Pulmonary artery endothelial cell (primary cell): ENCODE data around the gene MAPK12. TPM values are rescaled to one million over a fixed set of nuclear protein-coding genes. Genes with fewer than 3 reads are reported as not detected.
"Not testable (repeated sequence)": the region's sequence is repeated elsewhere in the genome, so short reads cannot be mapped to it uniquely, and the experiment has no call there.

Experiments
- DNase-seq: peaks from one replicate; pipeline ENCODE4 v3.0.0-alpha.2; 2011; ENCODE audit warnings: low read depth, low spot score
- total RNA-seq: library from RNA; depleted of rRNA; stranded (reverse); fragments of >200 nt; gene quantifications from 2 replicates; pipeline ENCODE4 v1.2.3, GENCODE V29; 2014

The MAPK12 gene
- total RNA-seq, 1 donor from 2014 or later, result 54.2 TPM

DNA sequence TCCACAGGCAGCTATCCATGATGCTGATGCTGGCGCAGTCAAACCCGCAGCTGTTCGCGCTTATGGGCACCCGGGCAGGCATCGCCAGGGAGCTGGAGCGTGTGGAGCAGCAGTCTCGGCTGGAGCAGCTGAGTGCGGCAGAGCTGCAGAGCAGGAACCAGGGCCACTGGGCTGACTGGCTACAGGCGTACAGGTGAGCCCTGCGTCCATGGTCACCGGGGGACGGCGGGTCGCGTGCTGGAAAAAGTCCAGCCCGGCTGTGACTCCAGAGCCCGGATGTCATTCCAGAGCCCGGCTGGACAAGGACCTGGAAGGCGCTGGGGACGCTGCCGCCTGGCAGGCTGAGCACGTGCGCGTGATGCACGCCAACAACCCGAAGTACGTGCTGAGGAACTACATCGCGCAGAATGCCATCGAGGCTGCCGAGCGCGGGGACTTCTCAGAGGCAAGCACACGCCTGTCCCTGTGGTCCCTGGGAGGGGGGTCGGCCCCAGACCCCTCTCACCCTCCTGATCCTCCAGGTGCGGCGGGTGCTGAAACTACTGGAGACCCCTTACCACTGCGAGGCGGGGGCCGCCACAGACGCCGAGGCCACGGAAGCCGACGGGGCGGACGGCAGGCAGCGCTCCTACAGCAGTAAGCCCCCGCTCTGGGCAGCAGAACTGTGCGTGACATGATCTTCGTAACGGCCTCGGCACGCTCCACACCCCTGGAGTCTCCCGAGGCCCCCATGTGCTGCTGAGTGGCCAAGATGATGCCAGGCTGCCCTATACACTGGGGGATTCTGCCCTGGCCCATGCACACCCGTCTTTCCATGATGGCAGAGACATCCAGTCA lies 44.6 kb downstream of the MAPK12 start:
- DNase-seq, result no peak

DNA sequence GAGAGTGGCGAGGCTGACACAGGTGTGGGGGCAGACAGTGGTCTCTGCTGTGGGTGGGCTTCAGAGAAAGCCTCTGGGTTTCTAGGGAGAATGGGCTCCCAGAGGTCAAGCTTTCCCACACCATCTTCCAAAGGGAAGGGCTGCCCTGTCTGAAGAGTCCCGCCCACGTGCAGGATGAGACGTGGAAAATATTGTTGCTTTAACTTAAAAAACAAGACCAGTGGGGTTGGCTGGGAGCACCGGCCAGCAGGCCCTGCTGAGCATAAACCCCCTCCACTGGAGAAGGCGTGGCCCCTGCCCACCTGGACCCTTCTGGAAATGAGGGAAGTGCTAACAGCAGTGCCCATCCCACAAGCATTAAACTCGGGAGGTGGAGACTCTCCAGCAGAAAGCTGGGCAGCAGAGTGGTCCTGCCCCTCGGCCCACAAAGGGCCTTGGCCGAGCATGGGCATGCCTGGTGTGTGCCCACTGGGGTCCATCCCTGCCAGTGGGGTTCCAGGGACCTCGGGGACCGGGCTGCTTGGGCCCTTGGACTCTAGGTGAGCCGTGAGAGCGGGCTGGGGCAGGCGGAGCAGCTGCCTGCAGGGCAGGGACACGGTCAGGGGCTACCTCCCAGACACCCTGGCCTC lies 45.3 kb downstream of the MAPK12 start:
- DNase-seq, result no peak

DNA sequence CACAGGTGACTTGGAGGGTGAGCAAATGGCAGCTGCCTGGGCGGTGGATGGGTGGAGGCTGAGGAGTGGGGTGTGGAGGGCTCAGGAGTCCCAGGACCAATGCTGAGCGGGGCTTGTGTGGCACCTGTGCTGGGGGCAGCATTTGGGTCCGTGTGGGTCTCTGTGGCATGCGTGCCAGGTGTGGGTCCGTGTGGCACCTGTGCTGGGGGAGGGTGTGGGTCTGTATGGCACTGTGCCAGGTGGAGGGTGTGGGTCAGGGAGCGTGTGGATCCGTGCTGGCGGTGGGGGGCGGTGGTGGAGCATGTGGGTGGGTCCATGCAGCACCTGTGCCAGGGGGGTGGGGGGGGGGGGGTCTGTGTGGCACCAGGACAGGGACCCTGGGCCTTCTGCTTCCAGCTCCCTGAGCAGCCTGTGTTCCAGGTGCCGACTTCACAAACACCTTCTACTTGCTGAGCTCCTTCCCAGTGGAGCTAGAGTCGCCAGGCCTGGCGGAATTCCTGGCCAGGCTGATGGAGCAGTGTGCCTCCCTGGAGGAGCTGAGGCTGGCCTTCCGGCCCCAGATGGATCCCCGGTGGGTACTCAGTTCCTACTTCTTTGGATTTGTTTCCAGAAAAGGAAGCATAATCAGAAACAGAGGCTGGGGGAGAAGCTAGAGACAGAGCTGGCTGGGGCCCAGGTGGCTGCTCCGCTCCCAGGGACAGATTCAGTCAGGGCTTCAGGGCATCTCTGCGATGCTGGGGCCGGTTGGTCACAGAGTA lies 46.0 kb downstream of the MAPK12 start:
- no peak for DNase-seq

DNA sequence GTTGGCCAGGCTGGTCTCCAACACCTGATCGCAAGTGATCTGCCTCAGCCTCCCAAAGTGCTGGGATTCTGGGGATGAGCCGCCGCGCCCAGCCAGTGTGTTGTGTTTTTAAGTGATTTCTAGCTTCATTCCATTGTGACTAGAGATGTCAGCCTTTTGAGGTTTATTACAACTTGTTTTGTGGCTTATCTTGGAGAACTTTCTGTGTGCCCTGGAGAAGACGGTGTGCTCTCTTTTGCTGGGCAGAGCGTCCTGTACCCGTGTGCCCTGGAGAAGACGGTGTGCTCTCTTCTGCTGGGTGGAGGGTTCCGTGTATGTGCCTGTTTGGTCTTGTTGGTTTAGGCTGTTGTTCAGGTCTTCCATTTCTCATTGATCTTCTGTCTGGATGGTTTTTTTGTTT lies 48.2 kb downstream of the MAPK12 start:
- DNase-seq, result no peak

DNA sequence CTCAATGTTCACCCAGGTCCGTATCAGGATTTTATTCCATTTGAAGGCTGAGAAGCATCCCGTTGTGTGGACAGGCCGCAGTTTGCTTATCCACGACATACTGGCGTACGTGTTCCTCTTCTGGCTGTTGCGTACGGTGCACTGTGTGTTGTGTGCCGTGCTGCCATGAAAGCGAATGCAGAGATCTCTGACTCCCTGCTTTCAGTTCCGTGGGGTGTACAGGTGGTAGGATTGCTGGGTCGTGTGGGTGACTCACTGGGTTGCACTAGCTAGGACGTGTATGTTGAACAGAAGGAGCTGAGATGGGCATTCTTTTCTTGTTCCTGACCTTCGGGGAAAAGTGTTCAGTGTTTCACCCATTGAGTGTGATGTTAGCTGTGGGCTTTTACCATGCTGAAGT lies 50.3 kb downstream of the MAPK12 start:
- no peak for DNase-seq

DNA sequence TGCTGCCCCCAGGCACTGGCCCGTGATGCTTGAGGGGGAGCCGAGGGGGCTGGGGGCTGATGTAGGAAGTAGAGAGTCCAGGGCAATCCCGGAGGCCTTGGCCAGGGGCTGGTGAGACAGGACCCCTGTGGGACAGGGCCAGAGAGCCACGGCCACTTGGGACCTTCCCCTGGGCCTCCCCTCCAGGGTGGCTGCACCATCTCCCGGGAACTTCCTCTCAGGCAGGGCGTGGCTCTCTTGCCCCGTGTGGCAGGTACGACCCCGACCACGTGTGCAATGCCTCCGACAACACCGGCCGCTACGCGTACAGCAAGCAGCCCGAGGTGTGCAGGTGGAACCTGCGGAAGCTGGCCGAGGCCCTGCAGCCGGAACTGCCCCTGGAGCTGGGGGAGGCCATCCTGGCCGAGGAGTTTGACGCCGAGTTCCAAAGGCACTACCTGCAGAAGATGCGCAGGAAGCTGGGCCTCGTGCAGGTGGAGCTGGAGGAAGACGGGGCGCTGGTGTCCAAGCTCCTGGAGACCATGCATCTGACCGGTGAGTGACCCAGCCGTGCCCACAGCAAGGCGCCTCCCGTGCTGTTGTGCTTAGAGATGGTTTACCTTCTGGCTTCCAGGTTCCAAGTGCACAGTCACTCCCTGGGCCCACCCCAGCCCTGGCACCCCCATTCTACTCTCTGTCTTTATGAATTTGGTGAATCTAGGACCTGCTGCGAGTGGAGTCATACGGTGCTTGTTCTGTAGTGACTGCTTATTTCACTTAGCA lies 50.9 kb downstream of the MAPK12 start:
- DNase-seq, result no peak

DNA sequence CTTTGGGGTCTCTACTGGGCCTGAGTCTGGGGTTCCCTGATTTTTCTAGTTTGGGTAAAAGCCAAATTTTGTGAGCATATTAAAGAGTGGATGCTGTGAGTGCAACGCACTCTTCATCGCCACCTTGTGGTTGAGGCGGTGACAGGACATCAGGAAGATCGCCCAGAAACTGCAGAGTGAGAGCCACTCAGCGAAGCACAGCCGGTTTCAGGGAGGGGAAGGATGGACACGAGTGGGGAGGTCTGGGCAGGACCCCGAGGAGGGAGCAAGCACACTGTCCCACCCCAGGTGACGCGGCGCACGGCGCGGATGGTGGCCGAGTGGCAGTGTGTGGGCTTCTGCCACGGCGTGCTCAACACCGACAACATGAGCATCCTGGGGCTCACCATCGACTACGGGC lies 51.6 kb downstream of the MAPK12 start:
- no peak for DNase-seq

DNA sequence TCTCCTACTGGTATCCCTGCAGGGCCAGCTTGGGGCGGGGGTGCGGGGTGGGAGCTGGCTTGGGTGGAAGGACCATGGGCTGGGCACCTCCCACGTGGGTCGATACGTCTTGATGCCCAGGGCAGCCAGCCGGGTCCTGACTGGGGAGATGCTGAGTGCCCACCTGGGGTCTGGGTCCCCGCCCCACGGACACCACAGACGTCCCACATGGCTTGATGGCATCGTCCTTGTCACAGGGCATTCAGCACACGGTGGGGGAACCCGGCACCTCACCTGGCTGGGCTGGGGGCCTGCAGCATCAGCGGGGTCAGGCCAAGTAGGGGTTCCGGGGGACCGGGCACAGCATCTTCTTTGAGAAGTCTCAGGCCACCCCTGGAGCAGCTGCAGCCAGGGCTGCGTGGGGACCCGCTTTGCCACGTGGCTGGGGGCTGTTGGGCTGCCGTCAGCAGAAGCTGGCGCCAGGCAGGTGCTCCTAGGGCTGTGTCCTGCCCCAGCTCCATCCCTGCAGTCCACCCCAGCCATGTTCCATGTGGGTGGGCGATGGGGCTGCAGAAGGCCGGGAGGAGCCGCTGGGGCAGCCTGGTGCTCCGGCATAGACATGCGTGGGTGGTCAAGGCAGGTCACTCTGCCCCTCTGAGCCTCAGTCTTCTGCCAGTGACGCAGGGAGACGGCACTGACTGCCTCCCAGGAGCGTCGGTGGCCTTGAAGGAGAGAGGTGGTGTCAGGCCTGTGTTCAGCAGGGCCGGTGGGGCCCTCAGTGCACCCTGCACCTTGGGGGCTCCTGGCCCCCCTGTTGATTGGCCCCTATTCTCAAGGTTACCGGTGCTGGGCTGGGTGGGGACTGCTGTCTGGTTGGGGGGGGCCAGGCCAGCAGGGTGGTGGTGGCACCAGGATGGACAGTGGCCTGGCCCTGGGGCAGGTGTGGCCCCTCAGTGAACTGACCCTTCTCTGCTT lies 52.3 kb downstream of the MAPK12 start:
- no peak for DNase-seq

DNA sequence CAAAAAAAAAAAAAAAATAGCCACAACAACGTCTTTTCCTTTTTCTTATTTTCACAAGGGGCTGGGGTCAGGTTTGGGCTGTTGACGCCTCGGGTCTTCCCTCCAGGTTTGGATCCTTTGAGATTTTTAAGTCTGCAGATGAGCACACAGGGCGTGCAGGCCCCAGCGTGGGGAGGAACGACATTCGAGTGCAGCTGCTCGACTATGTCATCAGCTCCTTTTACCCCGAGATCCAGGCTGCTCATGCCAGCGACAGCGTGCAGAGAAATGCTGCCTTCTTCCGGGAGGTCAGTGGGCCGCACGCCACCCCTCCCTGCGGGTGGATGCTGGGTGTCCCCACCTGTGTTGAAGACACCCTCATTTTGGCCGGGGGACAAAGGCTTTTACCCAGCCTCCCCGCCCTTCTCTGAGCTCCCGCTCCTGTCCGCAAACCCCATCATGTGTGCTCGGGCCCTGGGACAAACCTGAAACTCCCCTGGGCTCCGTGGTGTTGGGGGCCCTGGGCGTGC lies 53.0 kb downstream of the MAPK12 start:
- no peak for DNase-seq

DNA sequence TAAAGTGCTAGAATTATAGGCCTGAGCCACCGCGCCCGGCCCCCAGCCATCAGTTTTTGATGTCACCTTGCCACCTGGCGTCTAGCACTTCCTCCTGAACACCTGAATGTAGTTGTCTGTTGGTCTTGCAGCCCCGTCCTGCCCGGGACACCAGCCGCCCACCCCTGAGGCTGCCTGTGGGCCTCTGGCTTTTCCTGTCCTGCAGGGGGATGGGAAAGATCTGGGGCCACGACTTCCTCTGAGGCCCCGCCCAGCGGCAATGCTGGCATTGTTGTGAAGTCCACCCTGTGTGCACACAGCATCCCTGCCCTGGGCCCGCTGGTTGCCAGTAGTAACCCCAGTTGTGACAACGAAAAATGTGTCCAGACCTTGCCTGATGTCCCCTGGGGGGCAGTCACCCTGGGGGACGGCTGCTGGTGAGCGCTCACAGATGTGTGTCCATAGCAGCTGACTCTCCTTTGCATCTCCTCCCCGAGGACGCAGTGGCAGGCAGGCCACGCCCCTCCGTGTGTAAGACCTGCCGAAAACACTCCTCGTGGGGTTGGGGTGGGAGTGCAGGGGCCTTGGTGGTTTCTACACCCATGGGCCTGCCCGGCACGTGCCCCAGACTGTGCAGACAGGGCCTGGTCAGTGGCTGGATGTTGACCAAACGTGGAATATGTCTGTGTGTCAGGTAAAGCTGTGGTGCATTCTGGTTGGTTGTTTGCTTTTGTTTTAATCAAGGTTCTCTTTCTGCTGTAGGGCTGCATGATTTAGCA lies 53.9 kb downstream of the MAPK12 start:
- DNase-seq, result no peak

DNA sequence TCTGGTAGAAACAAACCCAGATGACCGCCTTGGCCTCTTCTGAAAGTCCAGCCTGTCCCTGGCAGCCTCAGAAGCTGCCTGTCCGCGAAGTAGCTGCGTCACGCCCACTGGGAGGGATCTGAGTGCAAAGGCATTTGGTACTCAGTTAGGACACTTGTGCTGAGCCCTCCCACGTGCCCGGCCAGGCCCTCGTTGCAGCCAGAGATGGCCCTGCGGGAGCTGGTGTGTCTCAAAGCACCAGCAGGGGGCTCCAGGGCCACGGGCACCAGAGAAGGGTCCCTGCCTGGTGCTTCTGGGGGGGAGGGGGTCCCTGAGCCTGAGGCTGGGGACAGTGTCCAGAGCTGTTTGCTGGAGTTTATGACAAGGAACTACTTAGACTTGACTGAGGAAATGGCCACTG lies 54.9 kb downstream of the MAPK12 start:
- DNase-seq, result no peak

DNA sequence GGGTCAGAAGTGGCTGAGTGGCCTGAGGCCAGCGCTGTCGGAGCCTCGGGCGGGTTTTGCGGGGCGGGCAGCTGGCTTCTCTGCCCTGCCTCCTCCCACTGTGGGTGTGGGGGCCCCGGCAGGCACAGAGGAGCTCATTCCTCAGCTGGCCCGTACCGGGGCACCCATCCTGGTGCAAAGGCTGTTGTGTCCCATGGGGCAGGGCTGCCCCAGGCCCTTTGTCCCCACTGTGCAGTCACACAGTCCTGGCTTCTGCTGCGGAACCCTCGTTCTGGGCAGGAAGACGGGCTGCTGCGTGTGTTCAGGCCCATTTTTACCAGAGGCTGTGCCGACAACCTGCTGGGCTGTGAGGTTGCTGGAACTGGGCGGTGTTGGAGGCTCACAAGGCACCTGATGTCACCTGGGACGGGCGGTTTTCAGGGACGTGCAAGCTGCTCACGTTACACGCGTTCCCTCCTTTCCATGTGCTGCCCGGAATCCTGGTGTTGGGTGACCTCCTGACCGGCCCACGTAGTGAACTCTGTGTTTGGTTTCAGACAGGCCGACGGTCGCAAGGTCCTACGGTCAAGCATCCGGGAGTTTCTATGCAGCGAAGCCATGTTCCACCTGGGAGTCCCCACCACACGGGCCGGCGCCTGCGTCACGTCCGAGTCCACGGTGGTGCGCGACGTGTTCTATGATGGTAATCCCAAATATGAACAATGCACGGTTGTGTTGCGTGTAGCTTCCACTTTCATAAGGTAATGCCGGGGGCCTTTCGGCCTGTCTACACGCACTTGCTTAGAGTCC lies 55.5 kb downstream of the MAPK12 start:
- no peak for DNase-seq

DNA sequence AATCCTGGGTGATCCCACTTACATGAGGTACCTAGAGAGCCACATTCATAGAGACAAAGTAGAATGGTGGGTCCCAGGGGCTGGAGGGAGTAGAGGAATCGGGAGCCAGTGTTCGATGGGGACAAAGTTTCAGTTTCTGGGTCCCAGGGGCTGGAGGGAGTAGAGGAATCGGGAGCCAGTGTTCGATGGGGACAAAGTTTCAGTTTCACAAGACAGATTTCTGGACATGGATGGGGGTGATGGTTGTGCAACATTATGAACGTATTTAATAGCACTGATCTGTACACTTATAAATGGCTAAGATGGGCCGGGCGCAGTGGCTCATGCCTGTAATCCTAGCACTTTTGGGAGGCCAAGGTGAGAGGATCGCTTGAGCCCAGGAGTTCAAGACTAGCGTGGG lies 56.5 kb downstream of the MAPK12 start:
- DNase-seq, result not testable (repeated sequence)

DNA sequence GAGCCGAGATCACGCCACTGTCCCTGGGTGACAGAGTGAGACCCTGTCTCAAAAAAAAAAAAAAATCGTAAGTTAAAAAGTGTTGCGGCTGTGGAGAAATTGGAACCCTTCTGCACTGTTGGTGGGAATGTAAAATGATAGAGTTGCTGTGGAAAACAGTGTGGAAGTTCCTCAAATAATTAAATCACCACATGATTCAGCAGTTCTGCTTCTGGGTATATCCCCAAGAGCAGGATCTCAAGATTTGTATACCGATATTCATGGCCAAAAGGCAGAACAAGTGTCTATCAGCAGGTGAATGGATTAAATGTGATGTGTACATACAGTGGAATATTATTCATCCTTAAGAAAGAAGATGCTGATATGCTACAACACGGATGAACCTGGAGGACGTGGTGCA lies 56.9 kb downstream of the MAPK12 start:
- no peak for DNase-seq

DNA sequence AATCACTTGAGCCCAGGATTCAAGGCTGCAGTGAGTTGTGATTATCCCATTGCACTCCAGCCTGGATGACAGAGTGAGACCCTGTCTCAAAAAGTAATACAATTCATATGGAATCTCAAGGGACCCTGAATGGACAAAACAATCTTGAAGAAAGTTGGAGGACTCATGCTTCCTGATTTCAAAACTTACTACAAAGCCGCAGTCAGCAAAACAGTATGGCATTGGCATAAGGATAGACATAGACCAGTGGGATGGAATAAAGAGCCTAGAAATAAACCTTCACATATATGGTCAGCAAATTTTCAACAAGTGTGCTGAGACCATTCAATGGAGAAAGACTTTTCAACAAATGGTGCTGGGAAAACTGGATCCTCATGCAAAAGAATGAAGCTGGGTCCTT lies 58.2 kb downstream of the MAPK12 start:
- no peak for DNase-seq
